NB4 (cell line): ENCODE measurements around the gene SPARC.

Experiments used
- TF ChIP-seq, protein P1 (sequence below): IDR thresholded peaks from one replicate; pipeline ENCODE4 v1.5.1; 2012; ENCODE audit warnings: low read depth, low read length
- TF ChIP-seq, protein P2 (sequence below): IDR thresholded peaks from 2 replicates; pipeline ENCODE4 v1.6.1; 2011; ENCODE audit warnings: low read depth, low read length

DNA sequence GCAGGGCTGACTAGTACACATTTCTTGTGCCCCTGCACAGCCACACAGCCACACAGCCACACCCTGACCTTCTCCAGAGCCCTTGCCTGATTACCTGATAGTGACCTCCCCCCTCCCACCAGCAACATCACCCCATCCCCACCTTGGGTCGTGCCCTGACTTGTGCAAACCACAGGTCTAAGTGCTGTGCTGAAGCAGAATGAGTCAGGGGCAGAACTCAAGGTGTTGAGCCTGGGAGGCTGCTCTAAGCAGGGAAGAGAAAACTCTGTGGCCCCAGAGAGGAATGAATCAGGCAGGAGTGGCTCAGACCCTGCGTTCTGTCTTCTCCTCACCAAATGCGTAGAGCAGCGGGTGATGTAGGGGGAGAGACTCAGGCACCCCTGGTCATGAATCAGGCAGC is 71.3 kb downstream of the SPARC start:
- TF ChIP-seq, protein P1, sequence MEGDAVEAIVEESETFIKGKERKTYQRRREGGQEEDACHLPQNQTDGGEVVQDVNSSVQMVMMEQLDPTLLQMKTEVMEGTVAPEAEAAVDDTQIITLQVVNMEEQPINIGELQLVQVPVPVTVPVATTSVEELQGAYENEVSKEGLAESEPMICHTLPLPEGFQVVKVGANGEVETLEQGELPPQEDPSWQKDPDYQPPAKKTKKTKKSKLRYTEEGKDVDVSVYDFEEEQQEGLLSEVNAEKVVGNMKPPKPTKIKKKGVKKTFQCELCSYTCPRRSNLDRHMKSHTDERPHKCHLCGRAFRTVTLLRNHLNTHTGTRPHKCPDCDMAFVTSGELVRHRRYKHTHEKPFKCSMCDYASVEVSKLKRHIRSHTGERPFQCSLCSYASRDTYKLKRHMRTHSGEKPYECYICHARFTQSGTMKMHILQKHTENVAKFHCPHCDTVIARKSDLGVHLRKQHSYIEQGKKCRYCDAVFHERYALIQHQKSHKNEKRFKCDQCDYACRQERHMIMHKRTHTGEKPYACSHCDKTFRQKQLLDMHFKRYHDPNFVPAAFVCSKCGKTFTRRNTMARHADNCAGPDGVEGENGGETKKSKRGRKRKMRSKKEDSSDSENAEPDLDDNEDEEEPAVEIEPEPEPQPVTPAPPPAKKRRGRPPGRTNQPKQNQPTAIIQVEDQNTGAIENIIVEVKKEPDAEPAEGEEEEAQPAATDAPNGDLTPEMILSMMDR, result no peak
- TF ChIP-seq, protein P2, sequence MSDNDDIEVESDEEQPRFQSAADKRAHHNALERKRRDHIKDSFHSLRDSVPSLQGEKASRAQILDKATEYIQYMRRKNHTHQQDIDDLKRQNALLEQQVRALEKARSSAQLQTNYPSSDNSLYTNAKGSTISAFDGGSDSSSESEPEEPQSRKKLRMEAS, result no peak
